HEK293 (cell line): ENCODE results near the gene CAMKMT.

ENCODE experiments used
- KLF17 ChIP-seq: fragments of 450-650 bp; formaldehyde crosslinking; IDR thresholded peaks from 2 replicates; pipeline ENCODE4 v1.5.1; 2016; ENCODE audit warnings: missing biosample characterization, missing genetic modification characterization
- MYNN ChIP-seq: fragments of 450-650 bp; formaldehyde crosslinking; IDR thresholded peaks from 2 replicates; pipeline ENCODE4 v1.5.1; 2016; ENCODE audit warnings: missing biosample characterization, missing genetic modification characterization, borderline replicate concordance
- MZF1 ChIP-seq: fragments of 450-650 bp; formaldehyde crosslinking; IDR thresholded peaks from 2 replicates; pipeline ENCODE4 v1.5.1; 2017; ENCODE audit warnings: missing biosample characterization, missing genetic modification characterization, borderline replicate concordance
- RBAK ChIP-seq: fragments of 450-650 bp; formaldehyde crosslinking; IDR thresholded peaks from 2 replicates; pipeline ENCODE4 v1.5.1; 2016; ENCODE audit warnings: missing biosample characterization, missing genetic modification characterization
- SETDB1 ChIP-seq: IDR thresholded peaks from one replicate; pipeline ENCODE4 v1.6.1; 2017; ENCODE audit warnings: mild to moderate bottlenecking, low read length, moderate library complexity, mixed read lengths; ENCODE audit not compliant: insufficient read length
- YY1 ChIP-seq: fragments of 450-650 bp; formaldehyde crosslinking; IDR thresholded peaks from 2 replicates; pipeline ENCODE4 v1.5.1; 2018; ENCODE audit warnings: missing biosample characterization, missing genetic modification characterization
- ZFP37 ChIP-seq: fragments of 450-650 bp; formaldehyde crosslinking; IDR thresholded peaks from 2 replicates; pipeline ENCODE4 v1.5.1; 2016; ENCODE audit warnings: missing biosample characterization, missing genetic modification characterization
- ZFP69B ChIP-seq: fragments of 450-650 bp; formaldehyde crosslinking; IDR thresholded peaks from 2 replicates; pipeline ENCODE4 v1.5.1; 2016; ENCODE audit warnings: missing biosample characterization, missing genetic modification characterization
- ZNF350 ChIP-seq: fragments of 450-650 bp; formaldehyde crosslinking; IDR thresholded peaks from 2 replicates; pipeline ENCODE4 v1.5.0; 2017; ENCODE audit warnings: missing biosample characterization, mild to moderate bottlenecking, missing genetic modification characterization
- ZNF660 ChIP-seq: fragments of 450-650 bp; IDR thresholded peaks from 2 replicates; pipeline ENCODE4 v1.5.1; 2018; ENCODE audit warnings: missing biosample characterization, mild to moderate bottlenecking, missing genetic modification characterization
- ZNF776 ChIP-seq: fragments of 450-650 bp; formaldehyde crosslinking; IDR thresholded peaks from 2 replicates; pipeline ENCODE4 v1.5.0; 2017; ENCODE audit warnings: missing biosample characterization, missing genetic modification characterization, borderline replicate concordance
- TF ChIP-seq, protein P1 (sequence below): fragments of 450-650 bp; formaldehyde crosslinking; IDR thresholded peaks from 2 replicates; pipeline ENCODE4 v1.5.1; 2016; ENCODE audit warnings: missing biosample characterization, missing genetic modification characterization
- TF ChIP-seq, protein P2 (sequence below): fragments of 450-650 bp; formaldehyde crosslinking; IDR thresholded peaks from 2 replicates; pipeline ENCODE4 v1.5.1; 2017; ENCODE audit warnings: missing biosample characterization, missing genetic modification characterization
- TF ChIP-seq, protein P3 (sequence below): fragments of 450-650 bp; formaldehyde crosslinking; IDR thresholded peaks from 2 replicates; pipeline ENCODE4 v1.5.1; 2016; ENCODE audit warnings: missing biosample characterization, missing genetic modification characterization

GRCh38 chr2:44496130-44496529 is 134.4 kb downstream of the CAMKMT start:
- TF ChIP-seq YY1 (tag by site-specific recombination) = no peak
- TF ChIP-seq, protein P1, sequence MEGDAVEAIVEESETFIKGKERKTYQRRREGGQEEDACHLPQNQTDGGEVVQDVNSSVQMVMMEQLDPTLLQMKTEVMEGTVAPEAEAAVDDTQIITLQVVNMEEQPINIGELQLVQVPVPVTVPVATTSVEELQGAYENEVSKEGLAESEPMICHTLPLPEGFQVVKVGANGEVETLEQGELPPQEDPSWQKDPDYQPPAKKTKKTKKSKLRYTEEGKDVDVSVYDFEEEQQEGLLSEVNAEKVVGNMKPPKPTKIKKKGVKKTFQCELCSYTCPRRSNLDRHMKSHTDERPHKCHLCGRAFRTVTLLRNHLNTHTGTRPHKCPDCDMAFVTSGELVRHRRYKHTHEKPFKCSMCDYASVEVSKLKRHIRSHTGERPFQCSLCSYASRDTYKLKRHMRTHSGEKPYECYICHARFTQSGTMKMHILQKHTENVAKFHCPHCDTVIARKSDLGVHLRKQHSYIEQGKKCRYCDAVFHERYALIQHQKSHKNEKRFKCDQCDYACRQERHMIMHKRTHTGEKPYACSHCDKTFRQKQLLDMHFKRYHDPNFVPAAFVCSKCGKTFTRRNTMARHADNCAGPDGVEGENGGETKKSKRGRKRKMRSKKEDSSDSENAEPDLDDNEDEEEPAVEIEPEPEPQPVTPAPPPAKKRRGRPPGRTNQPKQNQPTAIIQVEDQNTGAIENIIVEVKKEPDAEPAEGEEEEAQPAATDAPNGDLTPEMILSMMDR (tag by site-specific recombination) = no peak
- no peak for TF ChIP-seq ZFP37 (tag by site-specific recombination)
- TF ChIP-seq ZNF350 (tag by site-specific recombination) = no peak
- no peak for TF ChIP-seq MYNN (tag by site-specific recombination)
- TF ChIP-seq, protein P2, sequence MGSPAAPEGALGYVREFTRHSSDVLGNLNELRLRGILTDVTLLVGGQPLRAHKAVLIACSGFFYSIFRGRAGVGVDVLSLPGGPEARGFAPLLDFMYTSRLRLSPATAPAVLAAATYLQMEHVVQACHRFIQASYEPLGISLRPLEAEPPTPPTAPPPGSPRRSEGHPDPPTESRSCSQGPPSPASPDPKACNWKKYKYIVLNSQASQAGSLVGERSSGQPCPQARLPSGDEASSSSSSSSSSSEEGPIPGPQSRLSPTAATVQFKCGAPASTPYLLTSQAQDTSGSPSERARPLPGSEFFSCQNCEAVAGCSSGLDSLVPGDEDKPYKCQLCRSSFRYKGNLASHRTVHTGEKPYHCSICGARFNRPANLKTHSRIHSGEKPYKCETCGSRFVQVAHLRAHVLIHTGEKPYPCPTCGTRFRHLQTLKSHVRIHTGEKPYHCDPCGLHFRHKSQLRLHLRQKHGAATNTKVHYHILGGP (tag by site-specific recombination) = no peak
- TF ChIP-seq ZNF776 (tag by site-specific recombination) = no peak
- TF ChIP-seq ZFP69B (tag by site-specific recombination) = no peak
- TF ChIP-seq SETDB1 = no peak
- TF ChIP-seq, protein P3, sequence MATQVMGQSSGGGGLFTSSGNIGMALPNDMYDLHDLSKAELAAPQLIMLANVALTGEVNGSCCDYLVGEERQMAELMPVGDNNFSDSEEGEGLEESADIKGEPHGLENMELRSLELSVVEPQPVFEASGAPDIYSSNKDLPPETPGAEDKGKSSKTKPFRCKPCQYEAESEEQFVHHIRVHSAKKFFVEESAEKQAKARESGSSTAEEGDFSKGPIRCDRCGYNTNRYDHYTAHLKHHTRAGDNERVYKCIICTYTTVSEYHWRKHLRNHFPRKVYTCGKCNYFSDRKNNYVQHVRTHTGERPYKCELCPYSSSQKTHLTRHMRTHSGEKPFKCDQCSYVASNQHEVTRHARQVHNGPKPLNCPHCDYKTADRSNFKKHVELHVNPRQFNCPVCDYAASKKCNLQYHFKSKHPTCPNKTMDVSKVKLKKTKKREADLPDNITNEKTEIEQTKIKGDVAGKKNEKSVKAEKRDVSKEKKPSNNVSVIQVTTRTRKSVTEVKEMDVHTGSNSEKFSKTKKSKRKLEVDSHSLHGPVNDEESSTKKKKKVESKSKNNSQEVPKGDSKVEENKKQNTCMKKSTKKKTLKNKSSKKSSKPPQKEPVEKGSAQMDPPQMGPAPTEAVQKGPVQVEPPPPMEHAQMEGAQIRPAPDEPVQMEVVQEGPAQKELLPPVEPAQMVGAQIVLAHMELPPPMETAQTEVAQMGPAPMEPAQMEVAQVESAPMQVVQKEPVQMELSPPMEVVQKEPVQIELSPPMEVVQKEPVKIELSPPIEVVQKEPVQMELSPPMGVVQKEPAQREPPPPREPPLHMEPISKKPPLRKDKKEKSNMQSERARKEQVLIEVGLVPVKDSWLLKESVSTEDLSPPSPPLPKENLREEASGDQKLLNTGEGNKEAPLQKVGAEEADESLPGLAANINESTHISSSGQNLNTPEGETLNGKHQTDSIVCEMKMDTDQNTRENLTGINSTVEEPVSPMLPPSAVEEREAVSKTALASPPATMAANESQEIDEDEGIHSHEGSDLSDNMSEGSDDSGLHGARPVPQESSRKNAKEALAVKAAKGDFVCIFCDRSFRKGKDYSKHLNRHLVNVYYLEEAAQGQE (tag by site-specific recombination) = no peak
- no peak for TF ChIP-seq MZF1 (tag by site-specific recombination)
- TF ChIP-seq RBAK (tag by site-specific recombination) = no peak
- TF ChIP-seq KLF17 (tag by site-specific recombination) = no peak
- no peak for TF ChIP-seq ZNF660 (tag by site-specific recombination)
